ENCODE results near the gene ARPP21. TPM values are rescaled to one million over a fixed set of nuclear protein-coding genes. Genes with fewer than 3 reads are reported as not detected.

ARPP21 gene
- total RNA-seq, 1 donor from 2014 or later = not detected

DNA sequence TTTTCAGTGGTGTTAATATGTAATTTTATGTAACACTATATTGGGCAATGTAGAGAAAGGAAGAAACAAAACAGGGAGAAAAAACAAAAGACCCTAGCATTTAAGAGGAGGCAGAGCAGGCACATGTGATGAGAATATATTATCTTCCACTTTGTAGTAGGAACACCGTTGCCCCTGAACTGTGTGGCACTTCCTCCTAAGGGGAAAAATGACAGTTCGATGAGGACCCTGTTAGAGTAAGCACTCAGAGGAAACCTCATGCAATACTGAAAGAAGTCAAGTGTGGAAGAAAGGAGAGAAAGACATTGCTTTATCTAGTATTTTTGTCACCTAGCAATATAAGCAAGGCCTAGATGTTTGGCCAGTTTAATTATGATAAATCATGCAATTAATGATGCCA is 32.2 kb downstream of the ARPP21 start:
- TF ChIP-seq, protein P1, sequence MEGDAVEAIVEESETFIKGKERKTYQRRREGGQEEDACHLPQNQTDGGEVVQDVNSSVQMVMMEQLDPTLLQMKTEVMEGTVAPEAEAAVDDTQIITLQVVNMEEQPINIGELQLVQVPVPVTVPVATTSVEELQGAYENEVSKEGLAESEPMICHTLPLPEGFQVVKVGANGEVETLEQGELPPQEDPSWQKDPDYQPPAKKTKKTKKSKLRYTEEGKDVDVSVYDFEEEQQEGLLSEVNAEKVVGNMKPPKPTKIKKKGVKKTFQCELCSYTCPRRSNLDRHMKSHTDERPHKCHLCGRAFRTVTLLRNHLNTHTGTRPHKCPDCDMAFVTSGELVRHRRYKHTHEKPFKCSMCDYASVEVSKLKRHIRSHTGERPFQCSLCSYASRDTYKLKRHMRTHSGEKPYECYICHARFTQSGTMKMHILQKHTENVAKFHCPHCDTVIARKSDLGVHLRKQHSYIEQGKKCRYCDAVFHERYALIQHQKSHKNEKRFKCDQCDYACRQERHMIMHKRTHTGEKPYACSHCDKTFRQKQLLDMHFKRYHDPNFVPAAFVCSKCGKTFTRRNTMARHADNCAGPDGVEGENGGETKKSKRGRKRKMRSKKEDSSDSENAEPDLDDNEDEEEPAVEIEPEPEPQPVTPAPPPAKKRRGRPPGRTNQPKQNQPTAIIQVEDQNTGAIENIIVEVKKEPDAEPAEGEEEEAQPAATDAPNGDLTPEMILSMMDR (IDR thresholded peaks at IDR 0.05) = no peak
- ATAC-seq = no peak
- Histone ChIP-seq H3K9me3 (no peaks in the 10 kb centered on the region), H3K27ac (no peak overlapping the region), H3K27me3 (ENCODE audit: low read depth) (no peaks in the 10 kb centered on the region), H3K4me1 (no peaks in the 10 kb centered on the region), H3K36me3 (no peaks in the 10 kb centered on the region), H3K4me3 (no peak overlapping the region)
- no peak for DNase-seq
- intact Hi-C loops (cut with DNase I) = no loop called here

DNA sequence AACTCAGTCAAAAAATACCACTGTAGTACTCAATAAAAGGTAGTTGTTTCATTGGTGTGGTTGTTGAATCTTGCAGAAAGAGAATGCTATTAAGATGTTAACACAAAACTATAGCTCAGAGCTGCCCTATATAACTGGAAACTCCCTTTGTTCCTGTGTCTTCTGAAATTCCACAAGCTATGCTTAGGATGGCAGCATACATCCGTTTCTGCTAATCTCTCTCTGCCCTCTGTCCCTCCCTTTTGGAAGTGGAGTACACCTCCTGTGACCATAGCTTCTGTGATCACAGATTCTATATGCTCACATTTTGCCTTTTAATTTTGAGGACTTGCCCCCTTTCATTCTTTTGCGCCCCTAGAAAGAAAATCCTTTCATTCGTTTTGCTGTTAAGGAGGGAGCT is 33.7 kb downstream of the ARPP21 start:
- DNase-seq = no peak
- no peak overlapping the region for H3K27ac ChIP-seq
- TF ChIP-seq, protein P1 (IDR thresholded peaks at IDR 0.05) = no peak
- H3K36me3 ChIP-seq = no peaks in the 10 kb centered on the region
- H3K4me1 ChIP-seq = no peaks in the 10 kb centered on the region
- intact Hi-C loops (cut with DNase I) = no loop called here
- H3K9me3 ChIP-seq = no peaks in the 10 kb centered on the region
- no peak for ATAC-seq
- H3K4me3 ChIP-seq = no peak overlapping the region
- H3K27me3 ChIP-seq (ENCODE audit: low read depth) = no peaks in the 10 kb centered on the region

DNA sequence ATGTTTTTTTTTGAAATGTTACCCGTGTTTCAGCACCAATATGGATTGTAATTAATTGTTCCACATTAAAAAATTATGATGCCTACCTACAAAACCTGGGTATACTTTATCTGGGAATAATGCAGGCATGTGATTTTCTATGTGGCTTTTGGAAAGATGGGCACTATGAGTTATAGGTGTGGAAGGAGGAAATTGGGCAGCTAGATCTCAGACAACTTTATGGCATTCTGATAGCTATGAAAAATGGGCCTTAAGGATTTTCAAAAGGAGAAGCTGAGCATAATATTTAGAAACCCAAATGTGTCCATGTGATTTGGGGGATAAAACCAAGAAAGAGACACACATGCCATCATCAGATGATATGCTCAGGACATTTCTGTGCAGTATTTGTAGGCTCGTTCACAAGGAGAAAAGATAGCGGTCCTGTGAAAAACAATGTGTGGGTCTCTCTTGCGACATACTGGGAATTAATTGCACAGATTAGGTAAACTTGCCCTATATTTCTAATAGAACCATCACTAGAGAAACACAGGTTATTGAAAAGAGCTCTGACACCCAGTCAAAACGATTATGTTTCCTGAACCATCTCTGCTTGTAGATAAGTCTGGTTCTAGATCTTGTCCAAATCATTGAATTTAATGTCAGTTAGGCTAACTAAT is 35.3 kb downstream of the ARPP21 start:
- H3K27me3 ChIP-seq (ENCODE audit: low read depth) = no peaks in the 10 kb centered on the region
- intact Hi-C loops (cut with DNase I) = no loop called here
- ATAC-seq (no peak), DNase-seq (no peak)
- H3K36me3 ChIP-seq = no peaks in the 10 kb centered on the region
- H3K4me3 ChIP-seq = no peak overlapping the region
- TF ChIP-seq, protein P1 (IDR thresholded peaks at IDR 0.05) = no peak
- H3K9me3 ChIP-seq = no peaks in the 10 kb centered on the region
- H3K4me1 ChIP-seq = no peaks in the 10 kb centered on the region
- no peak overlapping the region for H3K27ac ChIP-seq

DNA sequence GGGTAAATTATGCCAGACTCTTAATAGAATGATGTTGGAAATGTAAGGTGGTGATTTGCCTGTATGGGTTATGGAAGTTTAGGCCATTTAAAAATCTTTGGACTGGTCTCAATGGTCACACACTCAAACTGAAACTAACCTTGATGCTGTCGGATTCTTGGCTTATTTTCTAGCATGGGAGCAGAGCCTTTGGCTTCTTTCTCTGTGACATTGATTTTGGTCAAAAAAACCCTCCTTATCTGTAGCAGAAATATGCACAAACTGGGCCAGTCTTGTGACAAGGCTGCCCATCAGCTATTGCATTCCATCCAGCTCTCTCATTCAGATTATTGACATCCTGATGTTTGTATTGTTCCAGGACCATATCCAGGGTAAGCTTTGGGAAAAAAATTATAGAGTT is 35.9 kb downstream of the ARPP21 start:
- no peak for ATAC-seq
- H3K4me3 ChIP-seq = no peak overlapping the region
- intact Hi-C loops (cut with DNase I) = no loop called here
- no peak for DNase-seq
- TF ChIP-seq, protein P1 (IDR thresholded peaks at IDR 0.05) = no peak
- no peaks in the 10 kb centered on the region for H3K27me3 ChIP-seq (ENCODE audit: low read depth)
- no peaks in the 10 kb centered on the region for H3K36me3 ChIP-seq
- H3K4me1 ChIP-seq = no peaks in the 10 kb centered on the region
- H3K9me3 ChIP-seq = no peaks in the 10 kb centered on the region
- no peak overlapping the region for H3K27ac ChIP-seq

DNA sequence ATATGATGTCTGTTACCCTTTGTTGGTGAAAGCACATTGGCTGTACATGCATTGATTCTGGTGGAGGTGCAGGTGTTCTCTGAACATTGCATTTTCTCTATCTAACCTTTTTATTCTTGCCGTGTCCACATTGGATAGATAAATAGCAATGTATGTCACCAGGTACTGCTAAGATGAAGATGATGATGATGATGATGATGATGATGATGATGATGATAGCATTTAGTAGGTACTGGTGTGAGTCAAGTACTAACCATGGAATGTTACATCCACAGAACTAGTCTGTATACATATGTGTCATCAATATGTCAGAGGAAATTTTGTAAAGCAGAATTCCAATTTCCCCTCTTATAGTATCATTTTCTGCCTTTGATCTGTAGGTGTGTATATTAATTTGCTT is 36.3 kb downstream of the ARPP21 start:
- no peak overlapping the region for H3K27ac ChIP-seq
- ATAC-seq (no peak), DNase-seq (no peak)
- intact Hi-C loops (cut with DNase I) = no loop called here
- TF ChIP-seq, protein P1 (IDR thresholded peaks at IDR 0.05) = no peak
- no peaks in the 10 kb centered on the region for H3K4me1 ChIP-seq
- H3K27me3 ChIP-seq (ENCODE audit: low read depth) = no peaks in the 10 kb centered on the region
- H3K36me3 ChIP-seq = no peaks in the 10 kb centered on the region
- no peak overlapping the region for H3K4me3 ChIP-seq
- H3K9me3 ChIP-seq = no peaks in the 10 kb centered on the region

Data from lower lobe of right lung (tissue), 2 donors.